Muscle of leg (tissue), 11 donors: Measurements from ENCODE around the gene BABAM2. TPM values are rescaled to one million over a fixed set of nuclear protein-coding genes. Genes with fewer than 3 reads are reported as not detected.

Experiments
- DNase-seq: peaks from one replicate; pipeline ENCODE4 v3.0.0; 2013
- H3K27ac ChIP-seq: one replicate; pipeline ENCODE4 v1.5.1; 2013; ENCODE audit warnings: mild to moderate bottlenecking, low read length, control low read depth
- H3K27me3 ChIP-seq: one replicate; pipeline ENCODE4 v1.6.1; 2013; ENCODE audit warnings: low read length; ENCODE audit not compliant: control insufficient read depth, insufficient read depth
- H3K36me3 ChIP-seq: one replicate; pipeline ENCODE4 v1.6.1; 2013; ENCODE audit warnings: low read length; ENCODE audit not compliant: control insufficient read depth, insufficient read depth
- H3K4me1 ChIP-seq: one replicate; pipeline ENCODE4 v1.6.1; 2013; ENCODE audit warnings: low read length; ENCODE audit not compliant: control insufficient read depth, insufficient read depth
- H3K4me3 ChIP-seq: one replicate; pipeline ENCODE4 v1.5.1; 2013; ENCODE audit warnings: low read length, control low read depth
- H3K9me3 ChIP-seq: replicated peaks from 2 replicates; pipeline ENCODE4 v1.6.1; 2013; ENCODE audit warnings: low read depth, low read length; ENCODE audit not compliant: control insufficient read depth
- WGBS: methylation state at CpG from one replicate; pipeline ENCODE4 v1.1.5; 2013; ENCODE audit warnings: missing lambda C conversion rate; ENCODE audit not compliant: insufficient coverage; 5-methylcytosine and 5-hydroxymethylcytosine counted together
- polyA plus RNA-seq, 8 donors: library from polyadenylated mRNA; unstranded; fragments of 120-200 nt; gene quantifications; one replicate each; pipeline versions ENCODE4 v1.2.1 to v1.2.3, GENCODE V29; 2013; ENCODE audit warnings: inconsistent platforms in 1 of 8, low replicate concordance in 1 of 8; ENCODE audit not compliant: insufficient read length in 8 of 8, insufficient read depth in 1 of 8
- total RNA-seq: library from RNA; stranded (reverse); fragments of 120-200 nt; gene quantifications from one replicate; pipeline ENCODE4 v1.2.4, GENCODE V29; 2013

Gene BABAM2
- total and polyA plus RNA-seq, 9 donors: 16.1 to 23.6 (median 21.4) TPM

DNA sequence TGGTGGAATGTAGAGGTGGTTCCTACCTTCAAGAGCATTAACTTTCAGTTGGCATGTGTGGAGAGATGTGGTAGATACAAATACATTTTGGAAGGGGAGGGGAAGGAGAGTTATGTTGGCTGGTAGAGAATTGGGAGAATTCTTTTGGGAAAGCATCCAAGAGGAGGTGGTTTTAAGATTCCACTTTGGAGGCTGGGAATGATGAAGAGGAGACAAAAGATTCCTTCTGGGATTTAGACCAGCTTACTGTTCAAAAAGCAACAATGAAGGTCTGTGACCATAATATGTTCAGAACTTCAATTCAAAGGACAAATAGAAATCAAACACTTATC lies 381.4 kb downstream of the BABAM2 start:
- H3K27ac ChIP-seq: no peak overlapping the region
- H3K4me1 ChIP-seq: peaks cover 3% of the 10 kb centered on the region
- no peaks in the 10 kb centered on the region for H3K36me3 ChIP-seq
- H3K9me3 ChIP-seq: no peaks in the 10 kb centered on the region
- no peaks in the 10 kb centered on the region for H3K27me3 ChIP-seq
- DNase-seq: no peak
- no peak overlapping the region for H3K4me3 ChIP-seq

DNA sequence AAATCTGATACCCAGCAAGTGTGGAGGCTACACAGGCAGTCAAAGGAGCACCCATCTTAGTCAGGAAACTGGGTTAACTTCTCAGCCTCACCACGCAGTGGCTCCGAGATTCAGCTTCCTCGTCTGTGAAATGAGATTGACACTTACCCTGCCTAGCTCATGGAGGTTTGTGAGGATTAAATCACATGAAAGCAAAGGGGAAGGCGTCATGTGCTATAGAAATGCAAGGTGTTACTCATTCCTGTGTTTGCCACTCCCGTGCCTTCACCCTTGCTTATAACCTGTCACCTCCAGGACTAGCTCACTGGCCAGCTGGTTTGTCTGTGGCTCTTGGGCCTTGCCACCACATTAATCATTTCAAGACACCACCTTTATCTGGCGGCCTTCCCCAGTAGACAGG lies 383.2 kb downstream of the BABAM2 start:
- H3K4me1 ChIP-seq: peaks cover 3% of the 10 kb centered on the region
- WGBS: 91% methylated on average over 5 of the region's 6 CpGs

DNA sequence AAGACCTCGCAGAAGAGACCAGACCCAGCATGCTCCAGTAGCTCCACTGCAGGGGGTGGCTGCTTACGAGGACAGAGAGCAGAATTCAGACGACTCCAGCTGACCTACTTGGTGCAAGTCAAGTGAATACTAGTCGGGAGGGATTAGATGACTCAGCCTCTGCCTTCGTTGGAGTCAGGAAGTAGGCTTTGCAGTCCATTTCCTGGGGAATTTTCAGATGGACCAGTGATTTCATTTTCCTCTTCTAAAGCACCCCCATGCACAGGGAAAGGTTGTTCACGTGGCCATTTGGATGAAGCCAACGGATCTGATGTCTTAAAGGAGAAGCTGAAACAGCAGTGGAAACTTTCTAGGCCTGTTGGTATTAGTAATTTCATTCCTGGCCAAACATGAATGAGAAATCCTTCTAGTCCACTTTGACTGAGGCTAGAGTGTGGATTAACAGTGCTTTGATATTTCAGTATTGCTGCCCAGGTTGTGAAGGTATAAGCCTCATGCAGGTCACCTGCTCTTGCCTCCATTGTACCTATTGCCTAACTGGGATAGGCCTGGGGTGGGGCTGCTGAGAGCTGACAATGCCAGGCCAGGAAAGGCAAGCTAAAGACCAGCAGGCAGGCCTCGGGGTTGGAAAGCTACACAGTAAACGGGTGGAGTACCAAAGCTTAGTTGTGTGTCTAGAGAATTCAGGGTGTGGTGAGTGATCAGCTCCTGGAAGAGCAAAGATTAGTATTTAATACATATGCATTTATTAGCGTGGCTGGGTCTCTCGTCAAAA lies 384.6 kb downstream of the BABAM2 start:
- Histone ChIP-seq H3K9me3 (no peaks in the 10 kb centered on the region), H3K4me3 (no peak overlapping the region), H3K36me3 (no peaks in the 10 kb centered on the region), H3K4me1 (peaks cover 3% of the 10 kb centered on the region), H3K27me3 (no peaks in the 10 kb centered on the region), H3K27ac (no peak overlapping the region)
- peak; percentile 71 for DNase-seq
- 46% methylated on average over 4 of the region's 11 CpGs for WGBS

More for the DNA sequence above, 383.2 kb downstream of the BABAM2 start:
- Histone ChIP-seq H3K27ac (no peak overlapping the region), H3K27me3 (no peaks in the 10 kb centered on the region), H3K36me3 (no peaks in the 10 kb centered on the region), H3K9me3 (no peaks in the 10 kb centered on the region), H3K4me3 (no peak overlapping the region)
- no peak for DNase-seq

DNA sequence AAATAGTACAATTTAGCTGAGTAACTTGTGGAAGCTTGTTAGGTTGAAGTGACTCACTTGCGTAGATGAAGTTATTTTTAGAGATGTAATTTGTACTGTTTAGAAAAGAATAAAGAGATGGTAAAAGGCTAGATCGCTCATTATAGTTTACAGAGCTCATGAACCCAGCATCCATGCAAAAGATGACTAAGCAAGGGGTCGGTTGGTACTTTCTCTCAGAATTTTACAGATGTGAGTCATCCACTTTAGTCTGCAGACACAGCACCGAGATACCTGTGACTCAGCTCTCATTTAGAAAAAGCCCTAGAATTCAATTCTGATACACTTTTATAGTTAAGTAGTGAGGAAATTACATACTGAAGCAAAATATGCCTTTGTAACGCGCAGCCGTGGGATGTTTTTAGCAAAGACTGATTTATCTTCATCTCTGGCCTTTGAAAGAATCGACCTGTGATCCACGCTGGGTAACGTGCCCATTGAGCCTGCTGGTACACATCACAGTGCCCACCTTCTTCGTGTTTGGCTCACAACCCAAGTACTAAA lies 385.6 kb downstream of the BABAM2 start:
- H3K27me3 ChIP-seq: no peaks in the 10 kb centered on the region
- H3K4me1 ChIP-seq: peaks cover 3% of the 10 kb centered on the region
- H3K9me3 ChIP-seq: no peaks in the 10 kb centered on the region
- H3K36me3 ChIP-seq: no peaks in the 10 kb centered on the region
- no peak overlapping the region for H3K4me3 ChIP-seq
- no peak for DNase-seq
- H3K27ac ChIP-seq: no peak overlapping the region
- 90% methylated on average over 7 of the region's 11 CpGs for WGBS

DNA sequence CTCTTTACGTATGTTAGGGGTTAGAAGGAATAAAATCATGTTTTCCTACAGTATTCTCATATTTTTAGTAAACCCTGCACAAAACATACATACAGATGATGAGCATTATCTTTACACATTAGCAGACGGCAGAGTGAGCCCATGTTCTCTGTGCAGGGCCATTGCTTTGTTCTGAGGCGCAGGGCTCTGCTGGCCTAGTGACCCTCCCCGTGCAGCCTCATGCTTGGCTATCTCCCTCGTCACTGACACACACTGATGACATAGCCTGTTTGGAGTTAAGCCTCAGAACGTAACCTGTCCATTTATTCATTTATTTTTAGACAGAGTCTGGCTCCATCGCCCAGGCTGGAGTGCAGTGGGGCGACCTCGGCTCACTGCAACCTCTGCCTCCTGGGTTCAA lies 386.3 kb downstream of the BABAM2 start:
- DNase-seq: no peak
- 83% methylated on average over 8 of the region's 9 CpGs for WGBS
- Histone ChIP-seq H3K27me3 (no peaks in the 10 kb centered on the region), H3K36me3 (no peaks in the 10 kb centered on the region), H3K4me3 (no peak overlapping the region), H3K4me1 (peaks cover 3% of the 10 kb centered on the region), H3K9me3 (no peaks in the 10 kb centered on the region), H3K27ac (no peak overlapping the region)

DNA sequence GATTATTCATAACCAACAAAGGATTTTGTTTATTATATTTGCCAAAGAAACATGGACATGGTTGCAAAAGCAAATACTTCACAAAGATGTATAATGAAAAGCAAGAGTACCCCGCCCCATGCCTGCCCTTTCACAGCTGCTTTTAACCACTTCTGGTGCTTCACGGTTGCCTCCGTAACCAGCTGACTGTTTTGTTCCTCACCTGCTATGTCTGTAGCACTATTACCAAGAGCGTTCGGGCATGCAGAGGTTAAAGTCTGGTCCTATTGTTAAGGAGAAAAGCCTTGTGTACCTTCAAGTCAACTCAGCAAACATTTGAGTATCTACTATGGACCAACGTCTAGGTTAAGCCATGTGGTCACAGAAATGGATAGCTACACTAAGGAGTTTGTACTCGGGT lies 386.9 kb downstream of the BABAM2 start:
- Histone ChIP-seq H3K4me1 (peaks cover 3% of the 10 kb centered on the region), H3K27me3 (no peaks in the 10 kb centered on the region), H3K36me3 (no peaks in the 10 kb centered on the region), H3K9me3 (no peaks in the 10 kb centered on the region), H3K4me3 (no peak overlapping the region), H3K27ac (no peak overlapping the region)
- no CpG with 5 or more reads among the region's 7 CpGs for WGBS
- no peak for DNase-seq

DNA sequence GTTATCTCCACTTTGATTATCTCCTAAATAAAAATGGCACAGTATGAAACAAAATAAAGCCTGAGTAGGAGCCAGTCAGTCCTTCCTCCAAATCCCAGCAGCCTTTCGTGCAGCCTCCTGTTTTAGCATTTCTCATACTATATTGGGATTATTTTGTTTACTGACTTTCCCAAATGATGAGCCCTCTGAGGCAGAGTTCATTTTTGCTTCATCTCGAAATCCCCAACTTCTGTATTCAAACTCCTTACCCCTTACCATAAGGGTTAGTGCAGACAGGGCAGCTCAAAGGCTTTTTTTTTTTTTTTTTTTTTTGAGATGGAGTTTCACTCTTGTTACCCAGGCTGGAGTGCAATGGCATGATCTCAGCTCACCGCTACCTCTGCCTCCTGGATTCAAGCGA lies 388.8 kb downstream of the BABAM2 start:
- 100% methylated on average over 1 of the region's 4 CpGs for WGBS
- no peak for DNase-seq
- no peaks in the 10 kb centered on the region for H3K36me3 ChIP-seq
- H3K4me3 ChIP-seq: no peak overlapping the region
- no peak overlapping the region for H3K27ac ChIP-seq
- H3K4me1 ChIP-seq: peaks cover 3% of the 10 kb centered on the region
- H3K27me3 ChIP-seq: no peaks in the 10 kb centered on the region
- H3K9me3 ChIP-seq: no peaks in the 10 kb centered on the region

DNA sequence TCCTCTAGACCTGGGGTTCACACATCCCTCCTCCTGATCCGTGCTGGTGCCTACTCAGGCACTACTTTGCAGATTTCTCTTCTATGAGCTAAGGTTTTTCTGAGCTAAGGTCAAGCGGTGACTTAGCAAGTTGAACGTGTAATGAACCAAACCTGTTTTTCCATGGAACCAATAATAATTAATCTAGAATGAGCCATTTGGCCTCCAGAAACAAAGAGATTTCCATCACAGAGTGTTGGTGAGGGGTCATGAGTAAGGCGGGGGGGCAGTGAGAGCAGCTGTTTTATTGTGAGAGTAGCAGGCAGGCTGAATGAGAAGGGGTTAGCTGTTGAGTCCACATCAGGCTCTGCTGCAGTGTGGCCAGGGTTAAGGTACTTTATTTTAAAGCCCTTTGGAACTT lies 390.1 kb downstream of the BABAM2 start:
- Histone ChIP-seq H3K27ac (no peak overlapping the region), H3K4me3 (no peak overlapping the region), H3K9me3 (no peaks in the 10 kb centered on the region), H3K27me3 (no peaks in the 10 kb centered on the region), H3K4me1 (no peaks in the 10 kb centered on the region), H3K36me3 (no peaks in the 10 kb centered on the region)
- no peak for DNase-seq
- WGBS: 83% methylated on average over 1 of the region's 4 CpGs

DNA sequence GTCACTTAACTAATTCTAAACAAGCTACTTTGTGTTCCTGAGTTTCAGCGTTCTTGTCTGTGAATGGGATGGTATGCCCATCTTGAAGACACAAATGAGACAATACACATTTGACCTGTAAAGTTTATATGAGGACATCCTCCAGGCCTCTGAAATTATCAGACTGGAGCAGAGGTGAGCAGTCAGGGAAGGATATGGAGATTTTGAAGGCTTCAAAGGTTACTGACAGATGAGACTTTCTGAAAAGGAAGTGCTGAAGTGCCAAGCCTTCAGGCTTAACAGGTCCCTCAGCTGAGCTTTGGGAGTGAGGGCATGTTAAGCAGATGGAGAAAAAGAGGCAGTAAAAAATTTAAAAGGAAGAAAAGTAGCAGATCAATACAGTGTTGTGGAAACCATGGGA lies 391.2 kb downstream of the BABAM2 start:
- Histone ChIP-seq H3K27me3 (no peaks in the 10 kb centered on the region), H3K36me3 (no peaks in the 10 kb centered on the region), H3K9me3 (no peaks in the 10 kb centered on the region), H3K4me1 (no peaks in the 10 kb centered on the region), H3K27ac (no peak overlapping the region), H3K4me3 (no peak overlapping the region)
- no CpG with 5 or more reads among the region's 1 CpG for WGBS
- DNase-seq: no peak

DNA sequence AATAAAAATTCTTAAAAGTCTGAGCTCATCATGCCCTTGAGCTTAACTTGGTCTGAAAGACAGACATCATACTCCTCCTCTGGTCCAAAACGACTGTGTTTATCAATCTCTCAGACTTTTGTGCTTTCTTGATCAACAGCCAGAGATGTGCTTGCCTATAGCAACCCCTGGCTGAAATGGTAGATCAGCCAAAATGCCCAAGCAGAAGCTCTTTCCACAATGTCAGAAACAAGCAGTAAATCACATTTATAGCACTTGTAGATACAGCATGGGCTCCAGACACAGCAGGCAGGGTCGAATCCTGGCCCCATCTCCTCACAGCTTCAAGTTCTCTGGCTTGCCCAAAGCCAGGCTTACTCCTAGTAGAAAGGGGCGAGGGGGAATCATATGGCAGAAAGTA lies 391.7 kb downstream of the BABAM2 start:
- H3K27ac ChIP-seq: no peak overlapping the region
- H3K4me3 ChIP-seq: no peak overlapping the region
- H3K4me1 ChIP-seq: no peaks in the 10 kb centered on the region
- H3K9me3 ChIP-seq: no peaks in the 10 kb centered on the region
- H3K27me3 ChIP-seq: no peaks in the 10 kb centered on the region
- WGBS: 67% methylated on average over 1 of the region's 3 CpGs
- no peak for DNase-seq
- no peaks in the 10 kb centered on the region for H3K36me3 ChIP-seq
